ENCODE data around the gene PBRM1. TPM values are rescaled to one million over a fixed set of nuclear protein-coding genes. Genes with fewer than 3 reads are reported as not detected.

Gene PBRM1
- total and polyA plus RNA-seq, 2 experiments from 2014 or later = 57.5 to 72.5 TPM

- H3K36me3 ChIP-seq (ENCODE audit: insufficient read depth) = peaks cover 61% of the 10 kb centered on the region
Observed at GRCh38 chr3:52688266-52688665, 2.6 kb upstream of the PBRM1 start.

More at GRCh38 chr3:52688266-52688665, 2.6 kb upstream of the PBRM1 start:
- no peak for DNase-seq (ENCODE audit: low spot score)
- Histone ChIP-seq H3K79me2 (replicated peaks; ENCODE audit: insufficient read depth) (peaks cover 71% of the 10 kb centered on the region), H2AFZ (no peak overlapping the region), H3K9me2 (ENCODE audit: insufficient read depth) (no peaks in the 10 kb centered on the region), H3K4me2 (no peak overlapping the region), H3K27ac (ENCODE audit: low read depth) (peak overlapping the region; percentile 8; the same call in 1 of the 2 replicates), H3K4me1 (ENCODE audit: insufficient read depth) (peaks cover 12% of the 10 kb centered on the region; the same call in 1 of the 2 replicates), H3K27me3 (ENCODE audit: insufficient read depth) (no peaks in the 10 kb centered on the region), H4K20me1 (replicated peaks; ENCODE audit: insufficient read depth) (peaks cover 24% of the 10 kb centered on the region), H3F3A (replicated peaks; ENCODE audit: low read depth) (peaks cover 54% of the 10 kb centered on the region), H3K4me3 (no peak overlapping the region)
- Mint-ChIP-seq H3K4me3 (peak overlapping the region; percentile 99; the same call in 2 of the 3 replicates), H3K36me3 (ENCODE audit: low read depth) (peaks cover 79% of the 10 kb centered on the region), H3K4me1 (peaks cover 12% of the 10 kb centered on the region), H3K27ac (no peak overlapping the region), H3K27me3 (ENCODE audit: insufficient read depth, low read depth, poor library complexity) (peaks cover 11% of the 10 kb centered on the region), H3K9me3 (no peaks in the 10 kb centered on the region)
- no peak for ATAC-seq
- TF ChIP-seq REST (IDR thresholded peaks at IDR 0.05; ENCODE audit: unreplicated experiment) = no peak
- TF ChIP-seq, protein P1, sequence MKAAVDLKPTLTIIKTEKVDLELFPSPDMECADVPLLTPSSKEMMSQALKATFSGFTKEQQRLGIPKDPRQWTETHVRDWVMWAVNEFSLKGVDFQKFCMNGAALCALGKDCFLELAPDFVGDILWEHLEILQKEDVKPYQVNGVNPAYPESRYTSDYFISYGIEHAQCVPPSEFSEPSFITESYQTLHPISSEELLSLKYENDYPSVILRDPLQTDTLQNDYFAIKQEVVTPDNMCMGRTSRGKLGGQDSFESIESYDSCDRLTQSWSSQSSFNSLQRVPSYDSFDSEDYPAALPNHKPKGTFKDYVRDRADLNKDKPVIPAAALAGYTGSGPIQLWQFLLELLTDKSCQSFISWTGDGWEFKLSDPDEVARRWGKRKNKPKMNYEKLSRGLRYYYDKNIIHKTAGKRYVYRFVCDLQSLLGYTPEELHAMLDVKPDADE (IDR thresholded peaks at IDR 0.05) = no peak
- no peak for TF ChIP-seq ZNF462 (CRISPR knock-in tag; IDR thresholded peaks at IDR 0.05)
- TF ChIP-seq, protein P2, sequence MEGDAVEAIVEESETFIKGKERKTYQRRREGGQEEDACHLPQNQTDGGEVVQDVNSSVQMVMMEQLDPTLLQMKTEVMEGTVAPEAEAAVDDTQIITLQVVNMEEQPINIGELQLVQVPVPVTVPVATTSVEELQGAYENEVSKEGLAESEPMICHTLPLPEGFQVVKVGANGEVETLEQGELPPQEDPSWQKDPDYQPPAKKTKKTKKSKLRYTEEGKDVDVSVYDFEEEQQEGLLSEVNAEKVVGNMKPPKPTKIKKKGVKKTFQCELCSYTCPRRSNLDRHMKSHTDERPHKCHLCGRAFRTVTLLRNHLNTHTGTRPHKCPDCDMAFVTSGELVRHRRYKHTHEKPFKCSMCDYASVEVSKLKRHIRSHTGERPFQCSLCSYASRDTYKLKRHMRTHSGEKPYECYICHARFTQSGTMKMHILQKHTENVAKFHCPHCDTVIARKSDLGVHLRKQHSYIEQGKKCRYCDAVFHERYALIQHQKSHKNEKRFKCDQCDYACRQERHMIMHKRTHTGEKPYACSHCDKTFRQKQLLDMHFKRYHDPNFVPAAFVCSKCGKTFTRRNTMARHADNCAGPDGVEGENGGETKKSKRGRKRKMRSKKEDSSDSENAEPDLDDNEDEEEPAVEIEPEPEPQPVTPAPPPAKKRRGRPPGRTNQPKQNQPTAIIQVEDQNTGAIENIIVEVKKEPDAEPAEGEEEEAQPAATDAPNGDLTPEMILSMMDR (conservative IDR thresholded peaks at IDR 0.05; ENCODE audit: low read depth in 2 of 2) = no peak
- no peak for TF ChIP-seq STAT1 (IDR thresholded peaks at IDR 0.05; ENCODE audit: unreplicated experiment)
- TF ChIP-seq POLR2AphosphoS5 (IDR thresholded peaks at IDR 0.05; ENCODE audit: low read depth) = no peak
- no peak for TF ChIP-seq EZH2 (IDR thresholded peaks at IDR 0.05; ENCODE audit: low read depth, unreplicated experiment)
- TF ChIP-seq CREB1 (CRISPR knock-in tag; IDR thresholded peaks at IDR 0.05; ENCODE audit: low read depth) = no peak
- TF ChIP-seq NANOG (IDR thresholded peaks at IDR 0.05; ENCODE audit: borderline replicate concordance) = no peak
- no peak for TF ChIP-seq ZNF114 (CRISPR knock-in tag; IDR thresholded peaks at IDR 0.05)
- TF ChIP-seq EZH2phosphoT487 (IDR thresholded peaks at IDR 0.05; ENCODE audit: unreplicated experiment) = no peak
- TF ChIP-seq ZNF331 (CRISPR knock-in tag; IDR thresholded peaks at IDR 0.05; ENCODE audit: low read depth) = no peak
- TF ChIP-seq JUNB (IDR thresholded peaks at IDR 0.05; ENCODE audit: unreplicated experiment) = no peak

All from GM23338 (cell line).